M059J (cell line): ENCODE measurements around the gene ACOX1. TPM values are rescaled to one million over a fixed set of nuclear protein-coding genes. Genes with fewer than 3 reads are reported as not detected.

ENCODE experiments used
- DNase-seq: peaks from one replicate; pipeline ENCODE4 v3.0.0-alpha.2; 2012; ENCODE audit warnings: low read depth
- total RNA-seq: library from RNA; depleted of rRNA; stranded (reverse); fragments of >200 nt; shearing (Covaris generic); gene quantifications from 2 replicates; pipeline ENCODE4 v1.2.3, GENCODE V29; 2014

ACOX1 gene
- total RNA-seq, 1 experiment from 2014 or later, result 22.4 TPM

- DNase-seq, result no peak
Observed at GRCh38 chr17:75909051-75909811, 69.7 kb downstream of the ACOX1 start.

DNA sequence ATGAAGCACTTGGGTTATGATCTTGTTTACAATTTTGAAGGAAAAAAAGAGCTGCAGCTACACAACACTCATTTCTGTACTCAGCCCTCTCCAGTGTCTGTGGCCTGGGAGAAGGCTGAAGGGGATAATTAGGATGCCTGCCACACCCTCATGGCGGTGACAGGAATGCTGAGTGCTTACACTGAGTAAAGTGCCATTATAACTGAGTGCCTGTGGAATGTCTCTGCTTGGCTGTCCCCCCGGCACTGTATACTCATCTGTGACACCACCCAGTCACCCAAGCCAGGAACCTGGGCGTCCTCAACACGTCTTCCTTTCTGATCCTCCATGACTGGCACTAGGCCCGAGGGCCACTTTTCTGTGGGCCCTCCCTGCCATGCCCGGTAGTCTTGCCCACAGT lies 70.8 kb downstream of the ACOX1 start:
- DNase-seq, result peak; percentile 18

- no peak for DNase-seq
Observed at GRCh38 chr17:75906143-75906884, 72.7 kb downstream of the ACOX1 start.

GRCh38 chr17:75904749-75905521 lies 74.0 kb downstream of the ACOX1 start, which contains the start of gene MRPL38:
Gene MRPL38, minus strand, starts transcription at chr17:75904884. Its CDS starts 9 bp downstream, at chr17:75904875.
- peak; percentile 93 for DNase-seq

DNA sequence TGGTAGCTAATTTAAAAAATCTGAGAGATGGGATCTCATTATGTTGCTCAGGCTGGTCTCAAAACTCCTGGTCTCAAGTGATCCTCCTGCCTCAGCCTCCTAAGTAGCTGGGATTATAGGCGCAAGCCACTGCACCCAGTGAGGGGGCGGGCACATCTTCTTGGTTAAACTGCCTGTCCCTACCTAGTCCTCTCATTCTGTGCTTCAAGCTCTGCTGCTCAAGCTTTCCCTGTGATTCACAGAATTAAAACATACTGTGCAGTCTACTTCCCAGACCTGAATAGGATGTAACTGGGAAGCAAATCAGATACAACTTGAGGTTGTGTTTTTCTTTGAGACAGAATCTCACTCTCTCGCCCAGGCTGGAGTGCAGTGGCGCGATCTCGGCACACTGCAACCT lies 76.6 kb downstream of the ACOX1 start:
- no peak for DNase-seq

DNA sequence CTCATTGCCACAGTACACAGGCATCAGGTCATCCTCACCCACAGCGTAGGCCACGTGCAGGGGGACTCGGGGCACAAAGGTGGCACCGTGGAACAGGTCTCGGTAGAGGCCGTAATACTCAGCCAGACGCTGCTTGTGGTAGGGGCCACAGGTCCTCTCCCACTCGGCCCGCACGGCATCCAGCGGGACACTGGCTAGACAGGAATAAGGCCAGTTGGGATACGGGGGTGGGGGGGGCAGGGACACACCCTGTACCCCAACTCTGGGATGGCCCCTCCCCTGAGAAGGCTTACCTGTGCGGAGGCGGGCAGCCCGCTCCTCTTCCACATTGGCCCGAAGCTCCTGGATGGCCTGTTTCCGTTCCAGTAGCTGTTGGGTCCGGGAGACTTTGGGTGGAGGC lies 77.2 kb downstream of the ACOX1 start:
- DNase-seq, result no peak

DNA sequence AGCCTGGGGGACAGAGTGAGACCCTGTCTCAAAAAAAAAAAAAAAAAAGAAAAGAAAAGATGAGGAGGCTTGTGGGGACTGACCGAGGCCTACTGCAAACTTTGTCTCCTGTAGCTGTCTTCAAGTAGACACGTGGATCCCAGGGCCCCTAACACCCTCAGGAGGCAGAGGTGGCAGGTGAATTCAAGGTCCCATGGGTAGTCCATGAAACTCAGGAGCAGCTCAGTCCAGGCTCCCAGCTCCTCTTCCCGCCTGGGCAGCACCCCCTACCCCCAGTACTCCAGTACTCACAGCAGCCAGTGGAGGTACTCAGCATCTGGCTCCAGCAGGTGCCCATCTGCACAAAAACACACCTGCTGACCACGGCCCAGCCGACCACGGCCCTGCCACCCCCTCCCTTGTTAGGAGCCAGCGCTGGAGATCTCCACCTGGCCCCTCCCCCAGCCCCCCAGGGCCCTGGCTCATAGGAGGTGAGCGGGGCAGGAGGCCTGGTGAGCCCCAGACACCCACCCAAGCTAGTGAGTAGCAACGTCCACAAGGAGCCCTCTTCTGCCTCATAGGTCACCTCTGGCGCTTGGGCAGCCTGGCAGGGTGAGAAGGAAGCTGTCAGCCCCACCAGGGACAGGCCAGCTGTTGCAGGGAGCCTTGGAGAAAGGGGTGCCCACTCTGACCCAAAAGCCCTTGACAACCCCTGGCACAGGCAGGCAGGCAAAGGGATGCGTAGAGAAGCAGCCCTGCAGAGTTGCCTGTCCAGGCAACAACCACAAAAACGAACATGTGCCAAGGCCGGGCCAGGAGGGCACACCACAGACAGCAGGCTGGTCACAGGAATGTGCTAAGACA lies 78.1 kb downstream of the ACOX1 start:
- no peak for DNase-seq

GRCh38 chr17:75899767-75900468 lies 79.0 kb downstream of the ACOX1 start:
- DNase-seq, result no peak

- DNase-seq, result no peak
Observed at GRCh38 chr17:75899353-75899752, 79.6 kb downstream of the ACOX1 start.

GRCh38 chr17:75898791-75899190 lies 80.2 kb downstream of the ACOX1 start:
- no peak for DNase-seq

GRCh38 chr17:75898065-75898464 lies 80.9 kb downstream of the ACOX1 start:
- no peak for DNase-seq

DNA sequence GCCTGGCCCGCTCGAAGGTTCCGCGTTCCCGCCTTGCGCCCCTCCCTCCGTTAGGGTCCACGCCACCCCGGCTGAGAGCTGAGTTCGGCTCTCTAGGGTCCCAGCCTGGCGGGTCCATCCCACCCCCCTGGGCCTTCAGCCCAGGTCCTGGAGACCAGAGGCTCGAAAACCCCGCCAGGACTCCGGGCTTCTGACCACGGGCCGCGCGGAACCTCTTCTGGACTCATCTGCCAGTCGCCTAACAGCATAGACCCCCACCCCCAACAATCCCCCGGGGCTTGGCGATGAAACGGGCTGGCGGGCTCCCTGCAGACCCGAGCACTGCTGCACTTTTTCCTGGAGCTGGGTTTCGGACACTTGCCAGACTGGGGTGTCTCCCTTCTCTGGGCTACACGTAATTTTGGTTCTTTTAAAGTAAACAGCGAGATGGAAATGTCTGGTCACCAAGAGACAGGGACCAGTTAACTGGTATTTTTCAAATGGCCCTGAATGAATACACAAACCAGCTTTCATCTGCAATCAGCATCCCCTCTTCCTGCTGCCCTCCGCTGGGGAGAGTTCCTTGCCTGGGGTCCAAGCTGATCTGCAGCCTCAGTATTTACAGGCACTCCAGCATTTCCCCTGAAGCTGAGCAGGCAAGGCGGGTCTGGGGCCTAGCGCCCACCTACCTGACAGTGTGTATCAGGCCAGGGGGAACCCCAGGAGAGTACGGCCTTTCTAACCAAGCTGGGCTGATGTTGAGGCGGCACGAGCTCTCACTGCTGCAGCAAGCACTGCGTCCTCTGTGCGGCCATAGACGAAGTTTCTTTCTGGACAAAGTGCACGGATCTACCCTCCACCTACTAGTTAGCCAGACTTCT lies 81.6 kb downstream of the ACOX1 start:
- DNase-seq, result no peak

GRCh38 chr17:75896415-75897159 lies 82.4 kb downstream of the ACOX1 start, which contains the start of gene TRIM65:
Gene TRIM65, minus strand, starts transcription at chr17:75896951. Its CDS starts 14 bp downstream, at chr17:75896937.
- peak; percentile 76 for DNase-seq

GRCh38 chr17:75895370-75896155 lies 83.4 kb downstream of the ACOX1 start:
- no peak for DNase-seq

DNA sequence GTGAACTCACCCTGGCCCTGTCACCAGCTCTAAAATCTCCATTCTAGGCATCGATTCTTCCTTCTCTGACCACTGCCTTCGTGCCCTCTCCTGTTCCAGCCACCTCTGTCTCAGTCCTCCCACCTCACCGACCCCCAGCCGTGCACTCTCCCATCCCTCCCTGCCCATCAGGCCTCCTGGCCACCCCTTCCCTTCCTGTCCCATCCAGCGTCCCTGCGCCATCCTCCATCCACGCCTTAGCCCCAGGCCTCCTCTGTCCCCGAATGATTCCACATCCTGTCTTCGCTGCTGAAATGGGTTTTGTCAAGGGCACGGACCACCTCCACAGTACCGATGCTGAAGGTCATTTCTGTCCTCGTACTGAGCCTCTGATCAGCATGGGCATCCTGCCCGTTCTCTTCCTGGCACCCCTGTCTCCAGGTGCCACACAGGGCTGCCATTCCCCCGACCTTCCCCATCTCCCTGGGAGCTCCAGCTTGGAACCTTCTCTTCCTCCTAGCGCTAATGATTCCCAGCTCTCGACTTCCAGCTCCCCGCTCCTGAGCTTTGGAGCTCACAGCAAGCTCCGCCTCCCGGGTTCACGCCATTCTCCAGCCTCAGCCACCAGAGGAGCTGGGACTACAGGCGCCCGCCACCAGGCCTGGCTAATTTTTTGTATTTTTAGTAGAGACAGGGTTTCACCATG lies 84.8 kb downstream of the ACOX1 start:
- DNase-seq, result no peak

GRCh38 chr17:75893305-75894048 lies 85.5 kb downstream of the ACOX1 start:
- no peak for DNase-seq
